ENCODE results near the gene TMEM258.

The TMEM258 gene

GRCh38 chr11:61746442-61747191 is 45.8 kb downstream of the TMEM258 start:
- no peak for TF ChIP-seq CTCF (IDR thresholded peaks at IDR 0.05; ENCODE audit: borderline replicate concordance, insufficient read depth, low read depth, low read length)
- no peak overlapping the region for H3K4me3 ChIP-seq (ENCODE audit: low read depth, low read length)

DNA sequence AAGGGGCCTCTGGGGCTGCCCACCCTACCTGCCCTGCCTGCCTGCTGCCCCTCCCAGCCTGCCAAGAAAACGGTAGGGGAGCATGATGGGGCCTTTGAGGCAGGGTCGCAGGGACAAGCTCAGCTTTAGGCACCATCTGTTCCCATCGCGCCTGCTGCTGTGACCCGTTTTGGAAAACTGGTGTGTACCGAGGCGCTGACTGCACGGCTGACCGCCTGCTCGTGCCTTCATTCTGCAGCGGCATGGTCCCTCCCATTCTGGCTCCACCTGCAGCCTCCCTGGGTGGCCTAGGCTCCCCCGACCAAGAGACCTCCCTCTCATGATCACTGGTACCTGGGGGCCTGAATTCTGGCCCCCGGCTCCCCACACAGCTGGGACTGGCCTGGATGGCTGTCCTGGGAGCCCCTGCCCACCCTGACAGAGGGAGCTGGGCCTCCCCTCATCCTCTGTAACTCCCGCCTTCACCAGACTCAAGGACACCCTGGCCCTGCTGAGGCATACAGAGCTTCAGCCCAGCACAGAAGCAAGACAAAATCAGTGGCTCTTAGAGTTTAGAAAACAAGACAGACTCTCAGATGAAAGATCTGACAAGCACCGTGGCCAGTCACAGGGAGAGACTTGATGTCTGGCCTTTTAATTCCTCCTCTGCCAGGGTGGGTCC is 46.5 kb downstream of the TMEM258 start:
- H3K4me3 ChIP-seq (ENCODE audit: low read depth, low read length) = no peak overlapping the region
- TF ChIP-seq CTCF (IDR thresholded peaks at IDR 0.05; ENCODE audit: borderline replicate concordance, insufficient read depth, low read depth, low read length) = no peak

- TF ChIP-seq CTCF (IDR thresholded peaks at IDR 0.05; ENCODE audit: borderline replicate concordance, insufficient read depth, low read depth, low read length) = no peak
- no peak overlapping the region for H3K4me3 ChIP-seq (ENCODE audit: low read depth, low read length)
These were observed 47.7 kb downstream of the TMEM258 start for GRCh38 chr11:61744609-61745156.

GRCh38 chr11:61744181-61744580 is 48.2 kb downstream of the TMEM258 start:
- no peak overlapping the region for H3K4me3 ChIP-seq (ENCODE audit: low read depth, low read length)
- no peak for TF ChIP-seq CTCF (IDR thresholded peaks at IDR 0.05; ENCODE audit: borderline replicate concordance, insufficient read depth, low read depth, low read length)

- H3K4me3 ChIP-seq (ENCODE audit: low read depth, low read length) = no peak overlapping the region
- TF ChIP-seq CTCF (IDR thresholded peaks at IDR 0.05; ENCODE audit: borderline replicate concordance, insufficient read depth, low read depth, low read length) = no peak
These were observed 48.8 kb downstream of the TMEM258 start for GRCh38 chr11:61743486-61744095.

DNA sequence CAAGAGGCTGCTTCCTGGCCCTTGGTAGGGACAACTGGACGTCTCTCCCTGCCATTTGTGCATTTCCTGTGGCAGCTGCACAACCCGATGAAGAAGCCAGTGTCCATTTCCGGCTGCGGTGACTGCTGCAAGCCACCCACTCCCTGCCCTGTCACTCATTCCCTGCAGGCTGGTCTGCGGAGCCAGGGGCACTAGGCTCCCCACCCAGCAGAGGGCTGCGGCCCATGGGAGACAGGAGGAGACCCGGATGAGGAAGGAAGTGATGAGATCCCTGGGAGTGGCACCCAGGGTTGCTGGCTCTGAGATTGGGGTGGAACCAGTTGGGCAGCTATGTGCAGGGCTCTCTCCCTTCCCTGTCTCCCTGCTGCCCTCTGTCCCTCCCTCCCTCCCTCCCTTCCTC is 50.0 kb downstream of the TMEM258 start:
- TF ChIP-seq CTCF (IDR thresholded peaks at IDR 0.05; ENCODE audit: borderline replicate concordance, insufficient read depth, low read depth, low read length) = no peak
- no peak overlapping the region for H3K4me3 ChIP-seq (ENCODE audit: low read depth, low read length)
